ENCODE results near the gene OR4D2. TPM values are rescaled to one million over a fixed set of nuclear protein-coding genes. Genes with fewer than 3 reads are reported as not detected.

The OR4D2 gene
- total and polyA plus RNA-seq, 2 of the 8 experiments (the other 6 are each of a cell fraction or from before 2014, with no cell fraction given): not detected

- TF ChIP-seq CTCF (IDR thresholded peaks at IDR 0.05; ENCODE audit: control extremely low read depth in 1 of 3, insufficient read depth in 1 of 3, low read depth in 1 of 3, low read length in 3 of 3) (no peak), E2F6 (IDR thresholded peaks at IDR 0.05) (no peak), TAF1 (IDR thresholded peaks at IDR 0.05; ENCODE audit: low read depth, low read length) (no peak), RBBP5 (IDR thresholded peaks at IDR 0.05; ENCODE audit: borderline replicate concordance, low read depth, low read length) (no peak), RAD21 (IDR thresholded peaks at IDR 0.05 in 1 of 2, conservative IDR thresholded peaks at IDR 0.05 in 1 of 2; ENCODE audit: low read depth in 2 of 2, low read length in 2 of 2) (no peak)
Measured at GRCh38 chr17:58205936-58206335, 39.2 kb downstream of the OR4D2 start (continued).
